ENCODE measurements around the gene CEP128.

The CEP128 gene

GRCh38 chr14:80959496-80959895 is 18.0 kb upstream of the CEP128 start:
- TF ChIP-seq CTCF (IDR thresholded peaks at IDR 0.05; ENCODE audit: control insufficient read depth, extremely low read depth, insufficient read depth): no peak
- no peak for DNase-seq (ENCODE audit: low read depth)
- no peak overlapping the region for H3K4me3 ChIP-seq (ENCODE audit: low read depth, low read length)

GRCh38 chr14:80958939-80959338 is 17.4 kb upstream of the CEP128 start:
- H3K4me3 ChIP-seq (ENCODE audit: low read depth, low read length): no peak overlapping the region
- no peak for DNase-seq (ENCODE audit: low read depth)
- no peak for TF ChIP-seq CTCF (IDR thresholded peaks at IDR 0.05; ENCODE audit: control insufficient read depth, extremely low read depth, insufficient read depth)

- DNase-seq (ENCODE audit: low read depth): no peak
- TF ChIP-seq CTCF (IDR thresholded peaks at IDR 0.05; ENCODE audit: control insufficient read depth, extremely low read depth, insufficient read depth): no peak
Measured at GRCh38 chr14:80958226-80958625, 16.7 kb upstream of the CEP128 start.

GRCh38 chr14:80957613-80958012 is 16.1 kb upstream of the CEP128 start:
- no peak for TF ChIP-seq CTCF (IDR thresholded peaks at IDR 0.05; ENCODE audit: control insufficient read depth, extremely low read depth, insufficient read depth)
- H3K4me3 ChIP-seq (ENCODE audit: low read depth, low read length): no peak overlapping the region

More at GRCh38 chr14:80958226-80958625, 16.7 kb upstream of the CEP128 start:
- no peak overlapping the region for H3K4me3 ChIP-seq (ENCODE audit: low read depth, low read length)

GRCh38 chr14:80956922-80957321 is 15.4 kb upstream of the CEP128 start:
- TF ChIP-seq CTCF (IDR thresholded peaks at IDR 0.05; ENCODE audit: control insufficient read depth, extremely low read depth, insufficient read depth): no peak
- no peak for DNase-seq (ENCODE audit: low read depth)
- H3K4me3 ChIP-seq (ENCODE audit: low read depth, low read length): no peak overlapping the region

More at GRCh38 chr14:80957613-80958012, 16.1 kb upstream of the CEP128 start:
- DNase-seq (ENCODE audit: low read depth): no peak

- no peak overlapping the region for H3K4me3 ChIP-seq (ENCODE audit: low read depth, low read length)
- DNase-seq (ENCODE audit: low read depth): no peak
- TF ChIP-seq CTCF (IDR thresholded peaks at IDR 0.05; ENCODE audit: control insufficient read depth, extremely low read depth, insufficient read depth): no peak
Measured at GRCh38 chr14:80956102-80956501, 14.6 kb upstream of the CEP128 start.

- no peak for TF ChIP-seq CTCF (IDR thresholded peaks at IDR 0.05; ENCODE audit: control insufficient read depth, extremely low read depth, insufficient read depth)
- peak within 1 kb of the TSS; percentile 55 for H3K4me3 ChIP-seq (ENCODE audit: low read depth, low read length)
- DNase-seq (ENCODE audit: low read depth): no peak
Measured at GRCh38 chr14:80955416-80955941, 13.9 kb upstream of the CEP128 start, which contains the start of gene TSHR. Gene TSHR, plus strand, starts transcription at chr14:80955621. Its CDS starts 60 bp downstream, at chr14:80955681.

All from LNCaP clone FGC (cell line).